ENCODE data around the gene TCF12.

Gene TCF12

GRCh38 chr15:57280464-57280863, 362.0 kb downstream of the TCF12 start:
- DNase-seq, result no peak

DNA sequence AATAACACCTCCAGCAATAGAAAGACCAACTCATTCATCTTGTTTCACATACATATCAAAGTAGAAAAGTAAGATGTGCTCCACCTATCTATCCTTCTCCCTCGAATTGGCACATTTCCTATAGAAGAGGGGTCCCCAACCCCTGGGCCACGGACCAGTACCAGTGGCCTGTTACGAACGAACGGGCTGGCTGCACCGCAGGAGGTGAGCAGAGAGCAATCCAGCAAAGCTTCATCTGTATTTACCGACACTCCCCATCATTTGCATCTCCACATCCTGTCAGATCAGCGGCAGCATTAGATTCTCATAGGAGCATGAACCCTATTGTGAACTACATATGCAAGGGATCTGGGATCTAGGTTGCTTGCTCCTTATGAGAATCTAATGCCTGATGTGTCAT, 362.9 kb downstream of the TCF12 start:
- no peak for DNase-seq

- DNase-seq, result no peak
Observed at GRCh38 chr15:57282686-57283085, 364.2 kb downstream of the TCF12 start.

- no peak for DNase-seq
Observed at GRCh38 chr15:57283774-57284503, 365.5 kb downstream of the TCF12 start.

GRCh38 chr15:57284535-57284934, 366.1 kb downstream of the TCF12 start:
- no peak for DNase-seq

DNA sequence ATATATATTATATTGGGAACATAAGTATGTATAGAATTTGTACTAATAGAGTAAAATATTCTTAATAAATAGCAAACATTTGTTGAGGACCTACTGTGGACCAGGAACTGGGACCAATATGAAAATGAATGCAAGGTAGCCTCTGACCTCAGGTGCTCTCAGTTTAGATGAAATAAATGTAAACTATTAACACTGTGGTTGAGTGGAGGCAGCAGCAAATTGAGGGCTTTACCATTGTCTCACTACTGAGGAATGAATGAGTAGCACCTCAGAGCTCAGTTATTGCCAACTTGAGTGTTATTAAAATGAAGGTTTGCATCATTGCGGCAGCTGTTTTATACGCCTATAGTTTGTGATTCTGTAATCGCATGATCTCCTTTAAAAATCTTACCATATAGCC, 366.9 kb downstream of the TCF12 start:
- no peak for DNase-seq

DNA sequence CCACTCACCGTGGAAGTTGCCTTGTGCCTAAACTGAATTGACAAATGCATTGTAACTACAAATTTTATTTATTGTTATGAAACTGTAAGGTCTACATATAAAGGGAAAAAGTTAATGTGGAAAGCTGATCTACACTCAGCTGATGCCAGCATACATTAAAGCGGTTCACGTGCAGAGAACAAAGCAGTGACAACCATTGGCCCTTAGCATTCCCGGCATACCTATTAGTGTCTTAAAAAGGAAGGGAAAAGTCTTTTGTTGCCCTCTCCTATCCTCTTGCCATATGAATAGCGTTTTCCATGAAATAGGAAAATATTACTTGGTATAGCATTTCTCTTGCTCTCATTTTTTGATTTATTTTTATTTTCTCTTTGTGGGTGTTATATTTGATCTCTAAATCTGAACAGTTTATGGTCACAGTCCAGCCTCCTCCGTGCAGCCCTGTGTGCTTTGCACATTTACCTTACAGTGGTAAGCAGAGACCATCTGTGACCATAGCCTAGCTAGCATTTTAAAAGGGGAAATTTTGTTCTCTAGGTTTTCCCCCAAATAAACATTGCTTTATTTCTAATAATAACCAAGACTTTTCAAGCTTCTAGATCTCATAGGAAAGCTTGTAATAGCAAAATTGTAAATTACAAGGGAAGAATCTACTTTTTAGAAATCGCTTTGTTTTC, 368.1 kb downstream of the TCF12 start:
- DNase-seq, result no peak

GRCh38 chr15:57287123-57287521, 368.7 kb downstream of the TCF12 start:
- no peak for DNase-seq

- no peak for DNase-seq
Observed at GRCh38 chr15:57288926-57289580, 370.6 kb downstream of the TCF12 start.

DNA sequence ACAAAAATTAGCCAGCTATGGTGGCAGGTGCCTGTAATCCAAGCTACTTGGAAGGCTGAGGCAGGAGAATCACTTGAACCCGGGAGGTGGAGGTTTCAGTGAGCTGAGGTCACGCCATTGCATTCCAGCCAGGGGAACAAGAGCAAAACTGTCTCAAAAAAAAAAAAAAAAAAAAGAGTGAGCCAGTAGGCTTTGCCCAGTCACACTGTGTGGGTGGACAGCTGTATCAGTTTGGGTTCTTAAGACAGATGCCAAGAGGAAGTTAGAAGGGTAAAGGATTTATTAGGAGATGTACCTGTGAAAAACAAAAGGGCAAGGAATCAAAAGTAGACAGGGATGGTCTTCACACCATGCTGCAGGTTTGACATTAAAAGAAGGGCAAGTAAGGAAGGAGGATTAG, 371.7 kb downstream of the TCF12 start:
- no peak for DNase-seq

DNA sequence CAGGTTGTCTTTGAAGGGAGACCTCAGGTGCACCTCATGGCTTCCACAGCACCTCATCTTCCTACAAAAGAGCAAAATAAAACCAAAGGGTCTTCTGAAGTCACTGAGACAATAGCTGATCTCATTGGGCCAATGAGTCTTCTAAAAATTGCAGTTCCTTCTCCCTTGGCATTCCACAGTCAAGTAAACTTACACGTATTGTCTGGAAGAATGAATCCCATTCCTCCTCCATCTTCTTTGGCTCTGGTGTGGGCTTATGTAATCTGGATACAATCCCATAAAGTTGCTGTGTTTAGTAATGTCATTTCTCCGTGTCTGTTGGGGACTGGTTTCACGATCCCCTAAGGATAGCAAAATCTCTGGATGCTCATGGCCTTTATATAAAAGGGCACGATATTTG, 372.4 kb downstream of the TCF12 start:
- no peak for DNase-seq

GRCh38 chr15:57296473-57297162, 378.2 kb downstream of the TCF12 start:
- DNase-seq, result peak; percentile 76

DNA sequence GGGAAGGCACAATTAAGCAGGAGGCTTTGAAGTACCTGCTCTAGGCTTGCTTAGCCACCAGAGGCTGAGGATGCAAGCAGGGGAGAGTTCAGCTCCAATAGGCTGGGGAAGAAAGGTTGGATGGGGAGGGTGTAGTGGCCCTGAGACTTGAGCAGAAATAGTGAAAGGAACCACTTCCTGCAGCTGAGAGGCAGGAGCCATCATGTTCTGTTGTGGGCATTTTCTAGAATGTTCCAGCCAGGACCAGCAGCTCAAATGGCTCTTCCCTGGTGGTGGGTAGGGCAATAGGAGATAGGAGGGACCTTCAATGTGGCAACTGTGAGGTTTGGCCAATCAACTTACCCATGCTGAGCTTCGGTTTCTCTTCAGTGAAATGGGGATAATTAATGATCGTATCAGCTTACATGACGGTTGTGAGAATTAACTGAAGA, 378.7 kb downstream of the TCF12 start:
- no peak for DNase-seq

- no peak for DNase-seq
Observed at GRCh38 chr15:57297630-57298029, 379.2 kb downstream of the TCF12 start.

DNA sequence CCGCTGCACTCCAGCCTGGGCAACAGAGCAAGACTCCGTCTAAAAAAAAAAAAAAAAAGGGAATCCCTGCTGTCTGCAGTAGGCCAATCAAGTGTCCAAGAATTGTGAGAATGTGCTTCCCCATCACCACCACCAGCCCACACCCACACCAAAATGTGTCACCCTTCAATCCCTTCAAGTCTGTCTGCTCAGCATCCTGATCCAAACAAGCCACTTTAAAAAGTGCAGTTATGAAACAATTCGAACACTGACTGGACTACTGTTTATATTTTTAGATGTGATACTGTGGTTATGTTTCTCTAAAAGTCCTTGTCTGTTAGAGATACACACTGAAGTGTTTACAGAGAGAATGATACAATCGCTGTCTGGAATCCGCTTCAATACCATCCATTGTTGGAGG, 379.8 kb downstream of the TCF12 start:
- no peak for DNase-seq

- no peak for DNase-seq
Observed at GRCh38 chr15:57298843-57299550, 380.6 kb downstream of the TCF12 start.

DNA sequence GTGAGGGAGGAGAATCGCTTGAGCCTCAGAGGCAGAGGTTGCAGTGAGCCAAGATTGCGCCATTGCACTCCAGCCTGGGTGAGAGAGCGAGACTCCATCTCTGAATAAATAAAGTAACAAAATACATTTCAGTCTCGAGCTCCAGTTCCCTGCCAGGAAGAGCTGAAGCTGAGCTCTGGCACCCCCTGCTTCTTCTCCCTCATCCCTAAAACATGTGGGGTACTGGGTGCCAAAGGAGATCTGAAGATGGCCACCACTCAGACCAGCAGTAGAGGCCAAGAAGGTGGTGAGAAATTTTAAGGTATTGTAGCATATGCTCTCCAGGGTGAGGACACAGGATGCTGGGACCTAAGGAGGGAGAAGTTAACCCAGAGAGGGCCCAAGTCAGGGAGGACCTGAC, 382.9 kb downstream of the TCF12 start:
- DNase-seq, result no peak

GRCh38 chr15:57302640-57303257, 384.3 kb downstream of the TCF12 start:
- no peak for DNase-seq

DNA sequence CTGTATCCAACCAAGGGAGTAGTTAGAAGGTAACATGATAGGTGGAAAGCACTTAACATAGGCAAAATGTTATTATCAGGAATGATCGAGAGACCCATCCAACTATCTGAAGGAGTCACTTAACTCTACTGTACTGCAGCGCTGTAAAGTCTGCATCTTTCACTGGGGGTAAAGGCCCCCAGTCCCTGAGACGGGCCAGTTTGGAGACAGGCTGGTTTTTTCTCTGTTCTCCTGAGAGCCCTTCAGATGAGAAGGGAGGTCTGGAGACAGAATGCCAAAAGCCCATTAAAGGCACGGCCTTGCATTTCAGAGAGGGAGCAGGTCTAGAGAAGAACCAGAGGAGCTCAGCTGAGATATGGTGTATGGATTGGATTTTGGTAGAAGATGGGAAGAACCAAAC, 386.6 kb downstream of the TCF12 start:
- DNase-seq, result no peak

DNA sequence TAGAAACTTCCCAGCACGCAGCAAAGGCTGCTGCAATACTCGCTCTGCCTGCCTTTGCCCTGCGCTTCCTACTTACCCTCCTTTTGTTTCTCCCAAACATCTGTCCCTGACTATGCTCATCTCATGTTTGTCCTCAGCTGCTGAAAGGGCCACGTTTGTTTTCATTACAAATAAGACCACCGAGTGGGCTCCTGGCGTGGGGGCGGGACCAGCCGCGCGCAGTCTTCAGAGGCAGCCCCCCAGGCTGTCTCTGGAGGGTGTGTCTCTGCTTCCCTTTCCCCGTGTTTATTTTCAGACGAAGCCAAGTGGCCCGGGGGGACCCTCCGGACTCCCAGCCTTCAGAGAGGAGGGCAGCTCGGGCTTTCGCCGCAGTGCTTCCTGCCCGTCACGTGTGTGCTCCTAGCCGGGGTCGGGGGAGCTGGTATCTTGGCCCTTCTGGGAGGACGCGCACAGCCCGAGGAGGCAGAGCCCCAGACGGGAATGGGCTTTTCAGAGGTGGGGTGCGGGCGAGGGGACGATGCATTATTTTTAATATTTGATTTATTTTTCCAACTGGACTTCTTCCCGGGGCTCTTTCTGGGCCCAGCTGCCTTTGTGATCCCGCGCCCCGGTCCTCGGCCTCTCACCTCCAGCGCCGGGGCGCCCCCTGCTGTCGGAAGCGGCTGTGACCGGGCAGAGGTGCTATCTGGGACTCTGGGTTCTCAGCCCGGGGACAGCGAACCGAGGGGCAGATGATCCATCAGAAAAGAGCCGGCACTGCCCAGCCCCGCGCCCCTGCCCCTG, 387.9 kb downstream of the TCF12 start:
- DNase-seq, result peak; percentile 86

DNA sequence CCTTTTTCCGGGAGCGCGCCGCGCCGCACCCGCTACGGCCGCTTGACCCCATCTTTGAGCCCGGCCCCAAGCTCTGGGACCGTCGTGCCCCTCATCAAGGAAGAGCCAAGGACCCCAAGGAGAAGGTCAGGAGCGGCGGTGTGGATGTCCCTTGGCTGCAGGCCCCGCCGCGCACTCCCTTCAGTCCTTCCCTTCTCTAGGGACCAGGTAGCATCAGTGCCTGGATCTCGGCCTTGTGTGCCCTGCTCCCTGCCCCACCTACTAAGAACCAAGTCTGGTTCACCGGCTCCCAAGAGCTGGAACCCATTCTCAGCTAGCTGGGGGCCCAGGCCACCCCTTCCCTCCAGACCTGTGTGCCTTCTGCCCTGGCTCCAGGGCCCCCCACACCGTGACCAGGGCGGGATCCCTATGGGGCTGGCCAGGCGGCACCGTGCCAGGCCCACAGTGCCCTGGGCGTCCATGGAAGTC, 388.5 kb downstream of the TCF12 start:
- peak; percentile 32 for DNase-seq

All from NCI-H1092 treated with DMSO at 0.1 percent for 48 hours (cell line).